ENCODE data around the gene SMCO2.

DNA sequence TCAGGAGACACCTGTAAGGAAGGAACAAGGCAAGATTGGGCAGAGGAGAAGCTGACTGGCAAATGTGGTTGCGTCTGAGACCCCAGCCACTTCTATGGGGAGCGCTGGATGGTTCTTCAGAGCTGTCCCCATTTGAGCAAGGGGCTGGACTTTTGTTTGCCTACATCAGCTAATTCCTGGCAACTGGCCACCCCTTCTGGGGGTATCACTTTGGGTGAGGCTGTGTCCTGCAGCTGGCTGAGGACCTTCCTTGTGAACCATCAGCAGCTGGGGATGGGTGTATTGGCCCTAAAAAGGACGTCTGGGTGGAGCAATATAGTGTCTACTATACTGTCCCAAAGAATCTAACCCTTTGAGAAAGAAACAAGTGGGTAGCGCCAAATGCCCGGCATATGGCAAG lies 101.1 kb downstream of the SMCO2 start:
- TF ChIP-seq, protein P1, sequence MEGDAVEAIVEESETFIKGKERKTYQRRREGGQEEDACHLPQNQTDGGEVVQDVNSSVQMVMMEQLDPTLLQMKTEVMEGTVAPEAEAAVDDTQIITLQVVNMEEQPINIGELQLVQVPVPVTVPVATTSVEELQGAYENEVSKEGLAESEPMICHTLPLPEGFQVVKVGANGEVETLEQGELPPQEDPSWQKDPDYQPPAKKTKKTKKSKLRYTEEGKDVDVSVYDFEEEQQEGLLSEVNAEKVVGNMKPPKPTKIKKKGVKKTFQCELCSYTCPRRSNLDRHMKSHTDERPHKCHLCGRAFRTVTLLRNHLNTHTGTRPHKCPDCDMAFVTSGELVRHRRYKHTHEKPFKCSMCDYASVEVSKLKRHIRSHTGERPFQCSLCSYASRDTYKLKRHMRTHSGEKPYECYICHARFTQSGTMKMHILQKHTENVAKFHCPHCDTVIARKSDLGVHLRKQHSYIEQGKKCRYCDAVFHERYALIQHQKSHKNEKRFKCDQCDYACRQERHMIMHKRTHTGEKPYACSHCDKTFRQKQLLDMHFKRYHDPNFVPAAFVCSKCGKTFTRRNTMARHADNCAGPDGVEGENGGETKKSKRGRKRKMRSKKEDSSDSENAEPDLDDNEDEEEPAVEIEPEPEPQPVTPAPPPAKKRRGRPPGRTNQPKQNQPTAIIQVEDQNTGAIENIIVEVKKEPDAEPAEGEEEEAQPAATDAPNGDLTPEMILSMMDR (IDR thresholded peaks at IDR 0.05): no peak
- TF ChIP-seq POLR2A (IDR thresholded peaks at IDR 0.05) (no peak), EP300 (IDR thresholded peaks at IDR 0.05) (no peak)
